Stimulated activated naive CD8-positive, alpha-beta T cell treated with anti-CD3 and anti-CD28 coated beads, Interleukin-15, Interleukin-2, amounts not matched to agents 100 U/mL and 50 U/mL, for 24 hours (primary cell): ENCODE data around the gene KRTAP4-5.
"Not testable (repeated sequence)": the region's sequence is repeated elsewhere in the genome, so short reads cannot be mapped to it uniquely, and the experiment has no call there.

ENCODE experiments used
- ATAC-seq: fragments of 150-1000 bp; cut with Tn5 transposase; one replicate; pipeline ENCODE4 v1.10.0; 2021
- DNase-seq: peaks from one replicate; pipeline ENCODE4 v3.0.0; 2021

The KRTAP4-5 gene

GRCh38 chr17:41108728-41109386, 40.8 kb downstream of the KRTAP4-5 start:
- DNase-seq, ATAC-seq: not testable (repeated sequence)

GRCh38 chr17:41107941-41108450, 41.6 kb downstream of the KRTAP4-5 start:
- ATAC-seq (no peak), DNase-seq (no peak)

GRCh38 chr17:41105347-41105746, 44.3 kb downstream of the KRTAP4-5 start, which contains the start of gene KRTAP4-9:
Gene KRTAP4-9 (plus strand): TSS chr17:41105389. CDS start chr17:41105389, 0 bp downstream.
- not testable (repeated sequence) for ATAC-seq, DNase-seq

- DNase-seq, ATAC-seq: not testable (repeated sequence)
Measured at GRCh38 chr17:41104386-41105038, 45.1 kb downstream of the KRTAP4-5 start.

- no peak for ATAC-seq
- DNase-seq, result no peak
Measured at GRCh38 chr17:41103896-41104295, 45.7 kb downstream of the KRTAP4-5 start.

GRCh38 chr17:41101586-41102259, 47.9 kb downstream of the KRTAP4-5 start, which contains the start of gene KRTAP4-16:
Gene KRTAP4-16 (minus strand): TSS chr17:41102209. CDS start chr17:41102209, 0 bp downstream.
- ATAC-seq, result no peak

GRCh38 chr17:41099682-41100480, 49.7 kb downstream of the KRTAP4-5 start:
- not testable (repeated sequence) for DNase-seq, ATAC-seq

More at GRCh38 chr17:41101586-41102259, 47.9 kb downstream of the KRTAP4-5 start, which contains the start of gene KRTAP4-16:
- no peak for DNase-seq
